ENCODE data around the gene RALB.
"Not testable (repeated sequence)": the region's sequence is repeated elsewhere in the genome, so short reads cannot be mapped to it uniquely, and the experiment has no call there.

The RALB gene

GRCh38 chr2:120299561-120299960 is 46.9 kb downstream of the RALB start:
- DNase-seq = no peak

- DNase-seq = no peak
Observed at GRCh38 chr2:120300385-120300784, 47.7 kb downstream of the RALB start.

GRCh38 chr2:120301284-120301683 is 48.6 kb downstream of the RALB start:
- no peak for DNase-seq

- DNase-seq = no peak
Observed at GRCh38 chr2:120302301-120302700, 49.6 kb downstream of the RALB start.

GRCh38 chr2:120303177-120303576 is 50.5 kb downstream of the RALB start:
- DNase-seq = no peak

- no peak for DNase-seq
Observed at GRCh38 chr2:120305296-120305695, 52.6 kb downstream of the RALB start.

- no peak for DNase-seq
Observed at GRCh38 chr2:120305937-120306490, 53.4 kb downstream of the RALB start.

GRCh38 chr2:120307482-120307881 is 54.8 kb downstream of the RALB start:
- DNase-seq = no peak

GRCh38 chr2:120308038-120308910 is 55.6 kb downstream of the RALB start:
- no peak for DNase-seq

GRCh38 chr2:120310136-120310535 is 57.5 kb downstream of the RALB start:
- no peak for DNase-seq

- DNase-seq = not testable (repeated sequence)
Observed at GRCh38 chr2:120310841-120311240, 58.2 kb downstream of the RALB start.

- no peak for DNase-seq
Observed at GRCh38 chr2:120312076-120312475, 59.4 kb downstream of the RALB start.

- DNase-seq = peak; percentile 62
Observed at GRCh38 chr2:120312860-120313694, 60.4 kb downstream of the RALB start.

GRCh38 chr2:120313695-120314615 is 61.3 kb downstream of the RALB start:
- DNase-seq = no peak

- DNase-seq = no peak
Observed at GRCh38 chr2:120314690-120315366, 62.2 kb downstream of the RALB start.

- no peak for DNase-seq
Observed at GRCh38 chr2:120315367-120316033, 62.8 kb downstream of the RALB start.

GRCh38 chr2:120316071-120316470 is 63.4 kb downstream of the RALB start:
- DNase-seq = no peak

- DNase-seq = no peak
Observed at GRCh38 chr2:120316528-120317179, 64.0 kb downstream of the RALB start.

GRCh38 chr2:120317180-120317533 is 64.5 kb downstream of the RALB start:
- no peak for DNase-seq

GRCh38 chr2:120317916-120318315 is 65.3 kb downstream of the RALB start:
- no peak for DNase-seq

- no peak for DNase-seq
Observed at GRCh38 chr2:120318626-120319025, 66.0 kb downstream of the RALB start.

Measured in T1000 (cell line).